ENCODE measurements around the gene ODF2L.

ODF2L gene, protein sequence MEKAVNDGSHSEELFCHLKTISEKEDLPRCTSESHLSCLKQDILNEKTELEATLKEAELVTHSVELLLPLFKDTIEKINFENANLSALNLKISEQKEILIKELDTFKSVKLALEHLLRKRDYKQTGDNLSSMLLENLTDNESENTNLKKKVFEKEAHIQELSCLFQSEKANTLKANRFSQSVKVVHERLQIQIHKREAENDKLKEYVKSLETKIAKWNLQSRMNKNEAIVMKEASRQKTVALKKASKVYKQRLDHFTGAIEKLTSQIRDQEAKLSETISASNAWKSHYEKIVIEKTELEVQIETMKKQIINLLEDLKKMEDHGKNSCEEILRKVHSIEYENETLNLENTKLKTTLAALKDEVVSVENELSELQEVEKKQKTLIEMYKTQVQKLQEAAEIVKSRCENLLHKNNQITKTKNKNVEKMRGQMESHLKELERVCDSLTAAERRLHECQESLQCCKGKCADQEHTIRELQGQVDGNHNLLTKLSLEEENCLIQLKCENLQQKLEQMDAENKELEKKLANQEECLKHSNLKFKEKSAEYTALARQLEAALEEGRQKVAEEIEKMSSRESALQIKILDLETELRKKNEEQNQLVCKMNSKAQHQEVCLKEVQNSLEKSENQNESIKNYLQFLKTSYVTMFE

DNA sequence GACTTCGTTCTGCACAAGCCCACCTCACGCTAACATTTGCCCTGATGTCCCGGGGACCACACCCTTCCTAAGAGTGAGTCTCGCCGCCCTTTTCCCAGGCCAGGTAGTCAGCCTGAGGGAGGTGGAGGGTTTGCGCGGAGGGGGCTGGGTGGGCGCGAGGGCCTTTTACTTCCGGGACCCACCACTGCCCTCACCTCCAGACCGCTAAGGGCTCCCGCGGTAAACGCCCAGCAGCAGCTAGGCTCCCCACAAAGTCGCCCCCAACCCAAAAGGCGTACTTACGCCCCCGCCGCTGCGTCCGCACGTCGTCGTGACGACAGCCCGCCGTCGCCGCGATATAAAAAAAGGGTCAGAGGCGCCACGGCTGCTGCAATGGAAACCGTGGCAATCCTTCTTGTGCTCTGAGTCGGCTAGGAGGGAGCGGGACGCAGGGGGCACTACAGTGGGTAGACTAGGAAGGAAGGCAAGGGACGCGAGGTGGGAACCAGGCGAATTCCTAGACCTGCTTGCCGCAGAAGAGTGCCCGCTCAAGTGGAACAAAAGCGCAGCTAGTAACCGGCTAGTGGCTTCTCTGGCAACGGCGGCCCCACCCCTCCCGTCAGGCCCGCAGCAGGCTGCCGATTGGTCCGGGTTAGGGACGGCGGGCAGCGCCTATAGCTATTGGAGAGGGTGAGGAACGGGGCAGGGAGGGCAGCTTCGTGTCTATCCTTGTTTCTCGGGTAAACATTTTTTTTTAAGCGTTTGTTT lies at the start of gene ODF2L:
Gene ODF2L (minus strand): TSS at position 573 of the 747 bp plus-strand sequence. CDS start 9,296 bp downstream, outside the sequence.
- FAIRE-seq, result peak; percentile 67

DNA sequence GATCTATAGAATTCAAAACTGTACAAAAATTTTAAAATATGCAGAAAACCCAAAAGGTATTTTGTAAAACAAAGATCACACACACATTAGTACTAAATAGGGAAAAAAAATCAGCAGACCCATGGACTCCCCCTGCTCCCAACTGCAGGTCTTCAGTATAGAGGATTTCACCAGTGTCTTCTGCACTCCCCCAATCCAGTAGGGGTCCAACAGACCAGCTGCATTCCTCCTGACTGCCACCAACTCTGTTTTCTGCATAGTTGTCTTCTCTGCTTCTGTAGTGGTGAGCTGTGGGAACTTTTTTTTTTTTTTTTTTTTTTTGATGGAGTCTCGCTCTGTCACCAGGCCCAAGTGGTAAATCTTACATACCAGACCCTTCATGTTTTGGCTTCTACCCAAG lies 49.8 kb upstream of the ODF2L start:
- no peak for FAIRE-seq

DNA sequence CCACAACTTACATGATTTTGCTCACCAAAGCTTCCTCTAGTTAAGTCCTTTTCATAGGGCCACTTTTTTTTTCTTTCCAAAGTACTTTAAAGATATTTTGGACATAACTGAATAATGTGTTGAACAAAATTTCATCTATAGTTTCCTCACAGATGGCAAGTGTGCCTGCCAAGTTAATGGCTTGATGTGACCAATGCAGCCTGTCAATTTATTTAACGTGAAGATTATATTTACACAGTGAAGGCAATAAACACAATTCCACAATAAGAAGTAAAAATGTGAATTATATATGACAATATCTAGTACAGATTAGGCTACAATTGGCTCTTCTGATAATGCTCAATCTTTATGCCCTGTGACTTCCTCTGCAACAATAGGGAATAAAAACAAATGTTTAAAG lies 45.9 kb upstream of the ODF2L start:
- no peak for FAIRE-seq

DNA sequence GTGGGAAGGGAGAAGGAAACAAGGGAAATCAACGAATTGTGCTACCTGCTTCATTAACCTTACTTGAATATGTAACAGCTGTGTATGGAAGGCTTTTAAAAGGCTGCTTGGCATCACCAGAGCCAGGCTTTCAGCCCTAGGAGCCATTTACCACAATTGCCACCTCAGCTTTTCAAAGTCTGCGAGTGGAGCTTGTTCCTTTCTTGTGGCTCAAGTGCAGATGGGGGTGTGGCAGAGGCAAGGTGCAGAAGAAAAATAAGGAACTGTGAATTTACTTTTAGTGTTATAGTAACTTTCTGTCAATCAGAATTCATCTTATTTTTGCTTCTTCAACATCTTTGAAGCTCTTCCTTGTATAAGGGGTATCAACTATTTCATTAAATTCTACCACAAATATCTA lies 45.5 kb upstream of the ODF2L start:
- FAIRE-seq, result no peak

DNA sequence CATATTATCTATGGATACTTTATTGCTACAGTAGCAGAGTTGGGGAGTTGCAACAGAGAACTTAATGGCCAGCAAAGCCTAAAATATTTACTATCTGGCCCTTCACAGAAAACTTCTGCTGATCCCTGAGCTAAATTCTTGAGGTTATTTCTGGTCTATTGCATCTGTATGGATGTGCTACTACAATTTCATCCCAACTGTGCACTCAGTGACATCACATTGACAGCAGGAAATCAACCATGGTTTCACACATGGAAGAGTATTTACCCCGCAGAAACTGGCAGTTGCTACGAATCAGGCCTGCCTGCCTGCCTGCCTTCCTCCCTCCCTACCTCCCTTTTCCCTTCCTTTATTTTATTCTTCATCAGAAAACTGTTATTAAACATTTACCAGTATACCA lies 39.9 kb upstream of the ODF2L start:
- FAIRE-seq, result no peak

DNA sequence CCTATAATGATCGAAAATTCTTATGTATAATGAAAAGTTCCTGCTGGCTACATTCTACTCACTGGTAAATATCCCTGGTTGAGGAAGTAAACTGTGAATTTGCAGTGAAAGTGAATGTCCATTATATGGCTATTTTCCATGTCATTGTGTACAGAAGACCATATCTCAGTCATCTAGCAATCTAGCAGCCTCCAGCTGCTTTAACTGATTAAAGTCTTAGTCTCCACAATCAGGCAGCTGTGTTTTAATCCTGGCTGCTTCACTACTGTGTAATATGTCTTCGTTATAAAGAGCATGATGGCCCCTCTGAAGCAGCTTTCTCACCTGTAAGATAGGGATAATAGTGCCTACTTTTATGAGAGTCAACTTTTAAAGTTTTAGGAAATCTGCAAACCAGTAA lies 39.2 kb upstream of the ODF2L start:
- no peak for FAIRE-seq

DNA sequence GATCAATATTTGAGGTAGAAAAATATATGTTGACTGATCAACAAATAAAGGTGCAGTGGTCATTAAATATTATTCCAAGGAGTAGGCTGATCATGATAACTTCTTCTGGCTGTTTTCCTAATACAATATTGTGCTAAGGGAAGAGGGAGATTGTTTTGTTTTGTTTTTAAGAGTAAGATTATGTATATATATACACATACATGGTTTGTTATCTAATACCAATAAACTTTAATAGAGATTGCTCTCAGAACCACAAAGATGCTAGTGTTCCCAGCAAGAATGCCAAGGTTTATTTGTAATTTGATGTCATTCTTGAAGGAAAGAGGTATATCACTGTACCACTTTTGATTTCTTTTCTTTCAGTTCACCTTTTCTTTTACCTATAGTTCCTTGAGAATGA lies 37.9 kb upstream of the ODF2L start:
- no peak for FAIRE-seq

DNA sequence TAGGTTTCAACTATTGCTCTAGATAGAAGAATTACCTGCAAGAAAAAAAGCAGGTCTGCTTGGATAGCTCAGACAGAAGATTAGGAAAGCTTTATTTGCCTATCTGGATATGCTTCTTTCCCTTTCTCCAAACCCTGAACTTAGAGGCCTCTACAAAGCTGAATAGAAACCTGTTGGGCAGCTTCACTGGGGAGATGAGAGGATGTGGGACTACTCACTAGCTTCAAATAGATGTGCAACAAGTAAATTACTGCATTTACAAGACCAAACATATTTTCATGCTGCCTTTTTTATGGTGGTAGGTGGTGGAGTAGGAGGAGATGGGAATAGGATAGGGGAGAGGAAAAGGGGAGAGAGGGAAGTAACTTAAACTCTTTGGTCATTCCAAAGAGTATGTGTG lies 34.3 kb upstream of the ODF2L start:
- FAIRE-seq, result no peak

DNA sequence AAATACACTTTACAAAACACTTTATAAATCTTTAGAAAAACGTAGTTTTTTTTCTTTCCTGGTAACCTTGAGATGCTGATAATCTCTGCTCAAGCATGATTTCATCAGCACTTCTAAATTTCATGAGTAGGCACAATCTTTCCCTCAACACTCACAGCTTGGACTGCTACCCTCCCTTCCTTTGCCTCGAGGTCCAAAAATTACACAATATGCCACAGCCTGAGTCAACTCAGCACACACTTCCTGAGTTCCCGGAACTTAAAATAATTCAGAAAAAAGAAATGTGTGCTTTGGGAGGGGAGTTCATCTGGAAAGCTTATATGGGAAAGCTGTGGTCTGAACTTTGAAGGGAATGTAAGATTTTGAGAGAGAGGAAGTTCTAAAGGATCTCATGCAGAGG lies 33.7 kb upstream of the ODF2L start:
- FAIRE-seq, result peak; percentile 85

DNA sequence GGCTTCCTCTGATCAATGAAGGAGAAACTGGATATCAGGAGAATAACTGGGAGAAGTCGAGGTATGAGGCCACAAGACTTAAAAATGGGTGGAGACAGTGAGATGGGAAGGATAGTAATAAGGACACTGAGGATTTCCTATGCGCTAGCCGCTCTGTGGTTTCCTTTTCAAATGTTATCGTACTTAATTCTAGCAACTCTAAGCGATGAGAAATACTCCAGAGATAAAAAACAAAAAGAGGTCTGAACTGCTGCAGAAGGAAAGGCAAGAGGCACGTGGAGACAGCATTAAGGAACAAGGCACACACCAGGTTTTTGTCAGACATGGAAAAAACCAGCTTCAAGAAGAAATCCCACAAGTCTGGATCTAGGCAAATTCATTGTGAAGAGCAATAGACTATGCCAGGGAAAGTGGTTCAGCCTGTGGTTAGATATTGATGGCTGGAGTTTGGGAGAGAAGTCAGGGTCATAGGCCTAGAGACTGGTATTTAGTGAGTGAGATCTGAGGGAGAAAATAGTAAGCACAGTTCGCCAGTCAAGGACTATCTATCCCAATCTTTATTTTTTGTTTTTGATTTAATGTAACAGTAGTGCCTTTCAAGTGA lies 33.1 kb upstream of the ODF2L start:
- no peak for FAIRE-seq

DNA sequence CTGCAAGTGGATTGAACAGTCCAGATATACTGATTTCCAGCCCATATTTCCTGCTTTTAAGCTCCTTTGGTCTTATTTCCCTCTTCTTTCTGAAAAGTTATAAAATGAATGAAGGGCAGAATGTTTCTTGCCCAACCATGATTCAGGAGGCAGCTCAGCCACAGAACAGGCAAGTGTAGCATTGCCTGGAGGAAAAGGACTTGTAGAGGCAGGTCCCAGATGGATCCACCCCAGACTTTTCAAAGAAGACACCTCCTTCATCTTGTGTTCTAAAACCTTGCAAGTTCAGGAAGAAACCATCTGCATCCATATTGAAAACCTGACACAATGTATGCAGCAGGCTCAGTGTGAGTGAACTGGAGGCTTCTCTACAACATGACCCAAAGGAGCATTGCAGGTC lies 27.8 kb upstream of the ODF2L start, which contains the start of gene CLCA2:
Gene CLCA2 (plus strand): TSS at position 299 of the 400 bp plus-strand sequence. CDS start 77 bp downstream, at position 376.
- no peak for FAIRE-seq

DNA sequence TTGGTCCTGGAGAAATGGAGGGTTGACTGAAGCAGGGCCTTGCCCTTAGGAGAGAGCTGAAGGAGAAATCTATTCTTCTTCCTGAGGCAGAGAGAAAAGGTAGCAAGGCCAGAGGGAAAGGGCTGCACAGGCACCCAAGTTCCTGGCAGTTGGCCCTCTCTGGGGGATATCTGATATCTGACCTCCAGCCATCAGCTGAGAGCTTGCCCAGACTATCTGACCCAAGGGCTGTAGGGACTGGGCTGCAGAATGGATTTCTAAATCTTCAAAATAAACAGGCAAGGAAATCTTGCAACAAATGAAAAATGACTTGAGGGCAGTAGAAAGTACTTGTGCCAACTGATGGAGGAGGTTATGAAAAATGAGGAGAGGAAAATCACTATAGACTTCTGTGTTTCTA lies 27.4 kb upstream of the ODF2L start:
- no peak for FAIRE-seq

DNA sequence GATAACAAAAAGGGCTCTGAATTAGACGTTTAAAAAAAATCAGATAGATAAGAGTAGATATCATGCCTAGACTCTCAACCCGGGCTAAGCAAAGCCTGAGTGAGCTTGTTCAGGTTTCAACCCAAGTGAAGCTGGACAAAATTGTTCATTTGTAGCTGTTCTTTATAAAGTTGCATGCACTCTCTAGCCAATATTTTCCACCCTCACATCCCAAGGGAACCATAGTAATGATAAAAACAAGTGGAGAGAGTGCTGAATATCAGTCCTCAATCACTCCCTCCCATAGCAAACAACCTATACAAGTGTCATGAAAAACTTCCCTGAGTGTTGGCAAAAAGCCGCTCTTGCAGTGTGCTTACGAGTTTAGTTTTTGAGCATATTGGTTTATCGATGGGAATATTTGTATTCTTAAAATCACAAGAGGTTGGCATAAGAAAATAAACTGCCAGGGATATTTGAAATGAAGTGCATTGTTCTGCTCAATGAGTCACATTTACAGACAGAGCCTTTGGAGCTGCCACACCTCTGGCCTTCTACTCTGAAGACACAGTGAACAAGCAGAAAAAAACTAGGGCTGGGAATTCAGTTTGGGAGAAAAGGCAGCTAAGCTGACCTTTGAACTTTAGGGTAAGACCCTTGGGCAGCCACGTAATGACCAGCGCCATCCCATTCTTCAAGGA lies 25.6 kb upstream of the ODF2L start:
- no peak for FAIRE-seq

DNA sequence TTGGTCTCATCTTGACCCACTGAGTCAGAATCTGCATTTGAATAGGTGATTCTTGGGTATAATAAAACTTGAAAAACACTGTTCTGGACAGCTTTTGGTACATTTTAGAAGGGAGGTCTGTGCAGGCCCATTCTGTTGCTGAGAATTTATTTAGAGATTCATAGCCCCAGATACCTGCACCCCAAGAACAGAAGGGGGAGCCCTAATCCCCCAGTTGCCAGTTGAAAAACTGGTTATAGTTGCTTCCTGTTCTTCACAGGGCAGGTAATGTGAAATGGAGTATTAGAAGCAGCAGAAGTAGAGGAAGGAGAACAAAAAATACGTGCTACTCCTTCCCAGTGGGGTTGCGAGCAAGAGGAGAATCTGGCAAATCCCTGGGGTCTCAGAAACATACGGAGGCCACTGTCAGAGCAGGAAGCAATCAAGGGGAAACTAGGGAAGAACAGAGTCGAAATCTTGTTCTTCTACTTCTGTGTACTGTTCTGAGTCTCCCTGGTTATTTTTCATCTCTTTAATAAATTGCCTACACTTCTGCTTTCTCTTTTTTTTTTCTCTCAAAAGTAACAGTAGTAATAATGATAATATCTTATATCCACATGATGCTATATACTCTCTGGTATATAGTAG lies 23.3 kb upstream of the ODF2L start:
- FAIRE-seq, result no peak

DNA sequence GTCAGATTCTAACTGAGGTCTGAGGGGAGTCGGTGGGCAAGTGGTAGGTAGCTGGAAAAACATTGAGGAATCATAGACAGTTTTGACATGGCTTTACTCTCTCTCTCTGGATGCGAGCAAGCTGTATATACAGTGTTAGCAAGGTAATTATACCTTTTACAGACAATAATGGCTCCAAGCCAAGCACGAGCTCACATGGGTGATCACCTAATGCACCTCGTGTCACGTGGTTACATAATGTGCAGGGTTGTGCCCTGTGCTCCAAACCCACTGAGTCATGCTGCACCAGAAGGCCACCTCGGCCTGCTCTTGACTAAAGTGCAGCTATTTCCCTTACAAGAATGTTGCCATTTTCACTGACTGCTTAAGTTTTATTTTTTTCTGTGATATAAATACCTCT lies 20.2 kb upstream of the ODF2L start:
- no peak for FAIRE-seq

DNA sequence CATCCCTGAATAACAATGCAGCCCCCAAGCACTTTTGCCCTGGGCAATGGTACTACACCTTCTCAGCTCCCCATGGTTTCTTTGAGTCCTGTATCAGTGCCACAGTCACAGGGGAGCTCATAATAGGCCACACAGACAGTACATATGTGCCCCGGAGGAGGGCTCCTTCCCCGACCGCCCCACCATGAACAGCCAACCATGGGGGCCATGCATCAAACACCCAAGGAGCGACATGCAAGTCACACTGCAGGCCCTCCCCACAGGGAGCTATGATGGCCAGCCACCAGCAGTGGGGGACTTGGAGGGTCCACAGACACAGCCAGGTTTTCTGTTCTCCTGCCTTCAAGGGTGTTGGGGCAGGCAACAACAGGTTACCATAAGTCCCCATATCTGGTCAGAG lies 14.8 kb upstream of the ODF2L start:
- no peak for FAIRE-seq

DNA sequence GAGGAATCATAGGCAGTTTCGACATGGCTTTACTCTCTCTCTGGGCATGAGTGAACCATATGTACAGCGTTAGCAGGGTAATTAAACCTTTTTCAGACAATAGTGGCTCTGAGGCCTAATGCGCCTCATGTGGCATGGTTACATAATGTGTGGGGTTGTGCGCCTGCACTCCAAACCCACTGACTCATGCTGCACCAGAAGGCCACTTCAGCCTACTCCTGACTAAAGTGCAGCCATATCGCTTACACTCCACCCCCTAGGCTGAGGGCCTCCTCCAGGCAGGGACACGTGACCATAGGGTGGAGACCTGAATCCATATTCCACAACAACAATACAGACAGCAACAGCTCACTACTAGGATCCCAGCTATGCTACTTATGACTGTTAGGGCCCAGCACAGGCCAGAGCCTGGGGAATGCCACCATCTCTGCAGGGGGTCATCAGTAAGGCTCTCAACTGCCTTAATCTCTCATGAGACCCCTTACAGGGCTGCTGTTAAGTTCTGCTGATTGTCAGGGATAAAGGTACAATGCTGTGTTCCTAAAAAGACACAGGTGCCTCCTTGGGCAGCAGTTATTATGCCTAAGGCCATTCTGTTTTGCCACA lies 13.4 kb upstream of the ODF2L start:
- no peak for FAIRE-seq

DNA sequence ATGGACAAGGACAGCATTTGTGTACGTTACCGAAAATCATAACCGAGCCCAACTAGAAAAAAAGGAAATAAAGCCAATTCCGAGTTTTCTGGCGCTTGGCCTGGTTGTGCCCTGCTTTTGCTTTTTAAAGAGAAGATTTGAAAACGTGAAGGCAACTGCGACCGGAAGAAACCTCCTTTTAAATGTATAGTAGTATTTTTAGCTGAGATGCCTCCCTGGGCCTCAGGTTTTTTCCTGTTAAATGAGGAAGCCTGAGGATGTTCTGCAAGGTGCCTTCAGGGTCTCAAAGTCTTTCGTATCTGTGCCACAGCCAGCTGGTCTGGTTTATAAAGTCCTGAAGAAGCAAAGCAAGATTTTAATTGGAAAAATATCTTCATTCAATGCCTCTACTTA lies 371 bp upstream of the ODF2L start:
- no peak for FAIRE-seq

DNA sequence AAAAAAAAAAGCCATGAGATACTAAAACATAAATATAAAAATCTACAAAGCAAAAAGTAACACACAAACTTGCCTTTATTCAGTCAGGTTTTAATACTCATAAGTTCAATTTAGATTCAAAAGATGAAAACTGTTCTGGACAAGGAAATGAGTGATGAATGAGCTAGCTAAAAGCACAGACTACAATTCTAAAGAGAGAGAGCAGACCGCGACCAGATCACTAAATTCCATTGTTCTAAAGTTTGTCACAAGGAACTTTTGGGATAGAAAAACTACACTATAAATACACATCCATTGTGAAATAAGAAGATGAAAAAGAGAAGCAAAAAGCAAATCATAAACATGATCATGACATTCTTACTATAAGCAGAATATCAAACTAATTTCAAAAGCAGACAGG lies 1.7 kb downstream of the ODF2L start:
- FAIRE-seq, result peak; percentile 15

DNA sequence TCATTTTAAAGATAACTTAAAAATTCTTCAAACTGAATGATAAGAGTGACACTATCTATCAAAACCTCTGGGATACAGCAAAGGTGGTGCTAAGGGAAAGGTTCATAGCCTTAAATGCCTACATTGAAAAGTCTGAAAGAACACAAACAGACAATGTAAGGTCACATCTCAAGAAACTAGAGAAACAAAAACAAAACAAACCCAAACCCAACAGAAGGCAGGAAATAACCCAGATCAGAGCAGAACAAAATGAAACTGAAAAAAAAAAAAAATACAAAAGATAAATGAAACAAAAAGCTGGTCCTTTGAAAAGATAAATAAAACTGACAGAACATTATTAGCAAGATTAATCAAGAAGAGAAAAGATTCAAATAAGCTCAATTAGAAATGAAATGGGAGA lies 6.8 kb downstream of the ODF2L start:
- FAIRE-seq, result peak; percentile 64

DNA sequence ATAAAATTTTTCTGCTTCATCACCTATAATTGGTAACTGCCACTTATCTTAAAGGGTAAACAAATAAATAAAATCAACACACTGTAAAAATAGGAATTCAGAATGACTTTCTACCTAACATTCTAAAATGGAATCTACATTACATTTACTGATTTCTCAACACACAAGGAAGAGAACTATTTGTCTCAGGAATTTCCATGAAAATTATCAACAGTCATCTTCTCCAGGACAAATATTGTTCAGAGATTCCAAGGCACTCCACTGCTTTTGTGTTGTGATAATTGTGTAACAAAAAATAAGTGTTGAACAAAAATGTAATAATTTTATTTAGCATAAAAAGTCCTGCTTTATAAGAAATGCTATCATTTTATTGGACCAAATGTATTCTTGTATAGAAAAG lies 7.3 kb downstream of the ODF2L start:
- FAIRE-seq, result no peak

All from endometrium (tissue), 2 donors.